Dedifferentiated amniotic fluid mesenchymal stem cell (primary cell): ENCODE measurements around the gene NEURL3.
A peak's percentile ranks its signal among the peaks of the same experiment; 100 is the strongest.
"Not testable (repeated sequence)": the region's sequence is repeated elsewhere in the genome, so short reads cannot be mapped to it uniquely, and the experiment has no call there.

Source experiments
- DNase-seq: peaks from one replicate; pipeline ENCODE4 v3.0.0-alpha.2; 2016; ENCODE audit errors: extremely low spot score

NEURL3 gene

GRCh38 chr2:96485751-96486651 lies 19.2 kb downstream of the NEURL3 start:
- DNase-seq, result peak; percentile 48

GRCh38 chr2:96485350-96485749 lies 19.8 kb downstream of the NEURL3 start:
- DNase-seq, result no peak

- DNase-seq, result no peak
Observed at GRCh38 chr2:96484091-96484490, 21.1 kb downstream of the NEURL3 start.

- DNase-seq, result no peak
Observed at GRCh38 chr2:96477458-96477857, 27.7 kb downstream of the NEURL3 start.

GRCh38 chr2:96471772-96472171 lies 33.4 kb downstream of the NEURL3 start:
- no peak for DNase-seq

- no peak for DNase-seq
Observed at GRCh38 chr2:96470636-96471035, 34.5 kb downstream of the NEURL3 start.

GRCh38 chr2:96470109-96470508 lies 35.0 kb downstream of the NEURL3 start:
- no peak for DNase-seq

- no peak for DNase-seq
Observed at GRCh38 chr2:96468904-96469303, 36.3 kb downstream of the NEURL3 start.

GRCh38 chr2:96464651-96465050 lies 40.5 kb downstream of the NEURL3 start:
- DNase-seq, result no peak

GRCh38 chr2:96464061-96464460 lies 41.1 kb downstream of the NEURL3 start:
- DNase-seq, result no peak

GRCh38 chr2:96463119-96463518 lies 42.0 kb downstream of the NEURL3 start:
- DNase-seq, result no peak

GRCh38 chr2:96461616-96462015 lies 43.5 kb downstream of the NEURL3 start:
- not testable (repeated sequence) for DNase-seq

GRCh38 chr2:96452053-96452452 lies 53.1 kb downstream of the NEURL3 start:
- no peak for DNase-seq

GRCh38 chr2:96449637-96450036 lies 55.5 kb downstream of the NEURL3 start:
- no peak for DNase-seq

GRCh38 chr2:96449174-96449573 lies 56.0 kb downstream of the NEURL3 start:
- no peak for DNase-seq

GRCh38 chr2:96447726-96448125 lies 57.4 kb downstream of the NEURL3 start:
- no peak for DNase-seq
